NK-92 (cell line): ENCODE data around the gene MKRN1.
"Not testable (repeated sequence)": the region's sequence is repeated elsewhere in the genome, so short reads cannot be mapped to it uniquely, and the experiment has no call there.

Experiments used
- DNase-seq: peaks from one replicate; lab custom pipeline; 2025; ENCODE audit not compliant: unreplicated experiment; lab: John Stamatoyannopoulos, UW

MKRN1 gene

GRCh38 chr7:140440593-140440992, 38.7 kb downstream of the MKRN1 start:
- no peak for DNase-seq

GRCh38 chr7:140439359-140439758, 39.9 kb downstream of the MKRN1 start:
- DNase-seq = no peak

GRCh38 chr7:140435252-140435895, 43.9 kb downstream of the MKRN1 start:
- no peak for DNase-seq

GRCh38 chr7:140433396-140433795, 45.9 kb downstream of the MKRN1 start:
- DNase-seq = no peak

- no peak for DNase-seq
Observed at GRCh38 chr7:140426130-140426529, 53.2 kb downstream of the MKRN1 start.

- DNase-seq = no peak
Observed at GRCh38 chr7:140425718-140426117, 53.6 kb downstream of the MKRN1 start.

- no peak for DNase-seq
Observed at GRCh38 chr7:140423501-140423900, 55.8 kb downstream of the MKRN1 start.

GRCh38 chr7:140421521-140421920, 57.8 kb downstream of the MKRN1 start:
- no peak for DNase-seq

GRCh38 chr7:140418653-140419052, 60.7 kb downstream of the MKRN1 start:
- no peak for DNase-seq

GRCh38 chr7:140418156-140418472, 61.2 kb downstream of the MKRN1 start:
- not testable (repeated sequence) for DNase-seq

GRCh38 chr7:140417456-140418155, 61.7 kb downstream of the MKRN1 start:
- DNase-seq = no peak

GRCh38 chr7:140416560-140416959, 62.7 kb downstream of the MKRN1 start:
- no peak for DNase-seq

- not testable (repeated sequence) for DNase-seq
Observed at GRCh38 chr7:140415816-140416215, 63.5 kb downstream of the MKRN1 start.

GRCh38 chr7:140415361-140415760, 63.9 kb downstream of the MKRN1 start:
- DNase-seq = no peak

GRCh38 chr7:140404565-140405065, 74.7 kb downstream of the MKRN1 start:
- DNase-seq = no peak

- no peak for DNase-seq
Observed at GRCh38 chr7:140403878-140404564, 75.3 kb downstream of the MKRN1 start, which contains the start of gene RAB19. RAB19 (plus strand) TSS chr7:140404058; CDS start chr7:140407647, 3,589 bp downstream.
